Measurements from ENCODE around the gene CCDC177. TPM values are rescaled to one million over a fixed set of nuclear protein-coding genes. Genes with fewer than 3 reads are reported as not detected.

CCDC177 gene
- total and polyA plus RNA-seq, 2 of the 8 experiments (the other 6 are each of a cell fraction or from before 2014, with no cell fraction given) = 0.62 to 2.8 TPM

DNA sequence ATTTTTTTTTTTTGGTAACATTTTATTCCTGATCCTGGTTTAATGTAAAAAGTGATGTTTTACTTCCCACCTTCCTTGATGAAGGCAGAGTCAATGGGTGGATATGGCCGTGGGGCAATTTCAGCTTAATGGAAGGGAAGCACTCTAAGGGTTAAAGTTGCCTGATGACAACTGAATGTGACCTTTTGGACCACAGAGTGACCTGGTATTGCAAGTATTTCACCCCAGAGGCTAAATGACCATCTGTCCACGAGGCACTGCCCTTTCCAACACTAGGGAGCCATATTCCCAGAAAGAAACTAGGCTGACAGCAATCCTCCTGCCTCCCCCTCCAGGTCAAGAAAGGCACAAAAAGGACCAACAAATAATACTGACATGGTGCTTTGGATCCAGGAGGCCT, 4.8 kb downstream of the CCDC177 start:
- no peak overlapping the region for H3K14ac ChIP-seq (ENCODE audit: insufficient read length)
- no peak overlapping the region for H3K9ac ChIP-seq (replicated peaks in 1 of 4; ENCODE audit: extremely low read depth in 1 of 4, low read depth in 3 of 4, low read length in 3 of 4)
- no peak overlapping the region for H3K4ac ChIP-seq (replicated peaks; ENCODE audit: insufficient read length, low read depth, low read length)
- POLR2A ChIA-PET (ENCODE audit: partially characterized antibody) = no interaction called here
- H3K27ac ChIP-seq (ENCODE audit: low read depth, low read length) = no peak overlapping the region
- no peak overlapping the region for H2BK15ac ChIP-seq (ENCODE audit: low read length)
- CTCF ChIA-PET (ENCODE audit: partially characterized antibody) = interaction anchor here (0.7 to 6.5 kb wide), 8 partner anchors 10 to 163 kb away, joined by 3 to 96 read pairs (median 8); no protein-coding TSS in a partner anchor
- no peaks in the 10 kb centered on the region for H4K20me1 ChIP-seq (replicated peaks in 1 of 2; ENCODE audit: control insufficient read depth in 1 of 2, insufficient read depth in 2 of 2, low read length in 2 of 2)
- peaks cover 10% of the 10 kb centered on the region; the same call in 1 of the 2 replicates for H3K23me2 ChIP-seq (ENCODE audit: low read depth, low read length)
- no peaks in the 10 kb centered on the region for H3K79me1 ChIP-seq (ENCODE audit: low read depth, low read length)
- WGBS, 2 experiments (ENCODE audit: extremely low coverage in 1 of 2, insufficient coverage in 1 of 2, insufficient read length in 1 of 2, insufficient replicate concordance in 2 of 2, low coverage in 1 of 2, low lambda C conversion rate in 2 of 2, missing lambda C conversion rate in 1 of 2) = 88% methylated on average over 2 of the region's 2 CpGs; no CpG with 5 or more reads in 1 of the 2 experiments
- H3K9me3 ChIP-seq (ENCODE audit: insufficient read depth in 2 of 2, low read depth in 1 of 2, low read length in 1 of 2) = peaks cover 0 to 23% of the 10 kb centered on the region in 2 experiments; a peak in 2 of 4 replicates
- no peak overlapping the region for H4K8ac ChIP-seq (ENCODE audit: extremely low read depth, insufficient read depth, low read length)
- no peak overlapping the region for H3K56ac ChIP-seq (replicated peaks; ENCODE audit: insufficient read length, low read depth, low read length)
- H2AFZ ChIP-seq (ENCODE audit: low read length) = no peak overlapping the region
- H2BK20ac ChIP-seq (ENCODE audit: low read length) = no peak overlapping the region
- H2AK5ac ChIP-seq (ENCODE audit: low read depth, low read length) = no peak overlapping the region
- H2BK5ac ChIP-seq (ENCODE audit: low read depth, low read length) = no peak overlapping the region
- no peak overlapping the region for H4K91ac ChIP-seq (replicated peaks; ENCODE audit: insufficient read length, low read length)
- no peak overlapping the region for H3K18ac ChIP-seq (ENCODE audit: extremely low read depth, low read length)
- FAIRE-seq (no peak), DNase-seq (ENCODE audit: low read depth in 1 of 2, low spot score in 2 of 2) (no peak)
- H3K4me2 ChIP-seq (ENCODE audit: insufficient read depth in 1 of 2, low read depth in 2 of 2, low read length in 2 of 2) = no peak overlapping the region
- no peak overlapping the region for H4K5ac ChIP-seq (ENCODE audit: insufficient read length, low read depth, low read length)
- H2BK120ac ChIP-seq (replicated peaks; ENCODE audit: low read depth, low read length) = no peak overlapping the region
- H3K79me2 ChIP-seq (ENCODE audit: control insufficient read depth in 1 of 2, insufficient read depth in 2 of 2, low read length in 2 of 2) = no peaks in the 10 kb centered on the region
- no peak overlapping the region for H2BK12ac ChIP-seq (ENCODE audit: low read depth, low read length)
- no peak overlapping the region for H3K23ac ChIP-seq (ENCODE audit: insufficient read length)
- peaks cover 0 to 9% (median 7%) of the 10 kb centered on the region in 4 experiments; a peak in 4 of 7 replicates for H3K4me1 ChIP-seq (replicated peaks in 1 of 4; ENCODE audit: control insufficient read depth in 3 of 4, insufficient read depth in 4 of 4, low read length in 3 of 4)
- H3K4me3 ChIP-seq (ENCODE audit: extremely low read depth in 1 of 4, insufficient read depth in 2 of 4, low read depth in 3 of 4, low read length in 4 of 4) = no peak overlapping the region
- H3K27me3 ChIP-seq (replicated peaks in 1 of 4; ENCODE audit: control insufficient read depth in 3 of 4, extremely low read depth in 1 of 4, insufficient read depth in 3 of 4, low read length in 3 of 4) = peaks cover 24 to 48% (median 40%) of the 10 kb centered on the region in 4 experiments
- peaks cover 0 to 26% (median 4%) of the 10 kb centered on the region in 4 experiments; a peak in 3 of 8 replicates for H3K36me3 ChIP-seq (ENCODE audit: control insufficient read depth in 2 of 4, insufficient read depth in 4 of 4, low read length in 3 of 4)
- TF ChIP-seq POLR2AphosphoS5 (IDR thresholded peaks at IDR 0.05; ENCODE audit: low read depth, low read length) (no peak), POU5F1 (IDR thresholded peaks at IDR 0.05; ENCODE audit: low read depth, low read length) (no peak)
